ENCODE data around the gene KCNG3.

DNA sequence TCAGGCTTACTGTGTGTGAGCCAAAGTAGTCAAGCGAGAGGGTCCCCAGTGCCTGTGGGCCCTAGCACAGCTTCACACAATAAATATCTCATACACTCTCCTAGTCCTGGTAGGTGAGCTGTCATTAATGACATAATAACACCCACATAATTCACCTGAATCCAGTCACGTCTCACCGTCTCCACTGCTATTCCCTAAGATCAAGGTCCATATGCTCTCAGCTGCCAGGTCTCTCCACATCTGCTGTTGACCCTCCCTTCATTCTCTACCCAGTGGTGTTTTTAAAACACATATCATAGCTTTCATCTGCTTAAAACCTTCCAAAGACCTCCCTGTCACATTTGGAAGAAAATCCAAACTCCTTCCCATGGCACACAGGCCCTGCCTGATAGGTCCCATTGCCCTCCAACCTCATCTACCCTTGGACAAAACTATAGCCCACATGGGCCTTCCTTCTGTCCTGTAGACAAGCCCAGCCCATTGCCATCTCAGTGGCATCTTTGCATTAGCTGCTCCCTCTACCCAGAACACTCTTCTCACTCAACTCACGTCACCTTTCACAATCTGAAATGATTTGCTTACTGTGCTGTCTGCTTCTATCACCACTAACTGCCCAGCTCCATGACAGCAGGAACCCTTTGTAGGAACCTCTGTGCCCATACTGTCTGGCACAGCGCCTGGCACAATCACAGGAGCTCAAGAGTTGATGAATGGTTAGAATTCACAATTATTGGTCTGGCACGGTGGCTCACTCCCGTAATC, 7.5 kb downstream of the KCNG3 start:
- TF ChIP-seq, protein P1, sequence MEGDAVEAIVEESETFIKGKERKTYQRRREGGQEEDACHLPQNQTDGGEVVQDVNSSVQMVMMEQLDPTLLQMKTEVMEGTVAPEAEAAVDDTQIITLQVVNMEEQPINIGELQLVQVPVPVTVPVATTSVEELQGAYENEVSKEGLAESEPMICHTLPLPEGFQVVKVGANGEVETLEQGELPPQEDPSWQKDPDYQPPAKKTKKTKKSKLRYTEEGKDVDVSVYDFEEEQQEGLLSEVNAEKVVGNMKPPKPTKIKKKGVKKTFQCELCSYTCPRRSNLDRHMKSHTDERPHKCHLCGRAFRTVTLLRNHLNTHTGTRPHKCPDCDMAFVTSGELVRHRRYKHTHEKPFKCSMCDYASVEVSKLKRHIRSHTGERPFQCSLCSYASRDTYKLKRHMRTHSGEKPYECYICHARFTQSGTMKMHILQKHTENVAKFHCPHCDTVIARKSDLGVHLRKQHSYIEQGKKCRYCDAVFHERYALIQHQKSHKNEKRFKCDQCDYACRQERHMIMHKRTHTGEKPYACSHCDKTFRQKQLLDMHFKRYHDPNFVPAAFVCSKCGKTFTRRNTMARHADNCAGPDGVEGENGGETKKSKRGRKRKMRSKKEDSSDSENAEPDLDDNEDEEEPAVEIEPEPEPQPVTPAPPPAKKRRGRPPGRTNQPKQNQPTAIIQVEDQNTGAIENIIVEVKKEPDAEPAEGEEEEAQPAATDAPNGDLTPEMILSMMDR (IDR thresholded peaks at IDR 0.05), result no peak
- no peak for TF ChIP-seq SIN3A (IDR thresholded peaks at IDR 0.05; ENCODE audit: borderline replicate concordance, insufficient read depth, low read depth, low read length)
- no peak for TF ChIP-seq POLR2AphosphoS5 (IDR thresholded peaks at IDR 0.05; ENCODE audit: low read depth, low read length)
- TF ChIP-seq, protein P2, sequence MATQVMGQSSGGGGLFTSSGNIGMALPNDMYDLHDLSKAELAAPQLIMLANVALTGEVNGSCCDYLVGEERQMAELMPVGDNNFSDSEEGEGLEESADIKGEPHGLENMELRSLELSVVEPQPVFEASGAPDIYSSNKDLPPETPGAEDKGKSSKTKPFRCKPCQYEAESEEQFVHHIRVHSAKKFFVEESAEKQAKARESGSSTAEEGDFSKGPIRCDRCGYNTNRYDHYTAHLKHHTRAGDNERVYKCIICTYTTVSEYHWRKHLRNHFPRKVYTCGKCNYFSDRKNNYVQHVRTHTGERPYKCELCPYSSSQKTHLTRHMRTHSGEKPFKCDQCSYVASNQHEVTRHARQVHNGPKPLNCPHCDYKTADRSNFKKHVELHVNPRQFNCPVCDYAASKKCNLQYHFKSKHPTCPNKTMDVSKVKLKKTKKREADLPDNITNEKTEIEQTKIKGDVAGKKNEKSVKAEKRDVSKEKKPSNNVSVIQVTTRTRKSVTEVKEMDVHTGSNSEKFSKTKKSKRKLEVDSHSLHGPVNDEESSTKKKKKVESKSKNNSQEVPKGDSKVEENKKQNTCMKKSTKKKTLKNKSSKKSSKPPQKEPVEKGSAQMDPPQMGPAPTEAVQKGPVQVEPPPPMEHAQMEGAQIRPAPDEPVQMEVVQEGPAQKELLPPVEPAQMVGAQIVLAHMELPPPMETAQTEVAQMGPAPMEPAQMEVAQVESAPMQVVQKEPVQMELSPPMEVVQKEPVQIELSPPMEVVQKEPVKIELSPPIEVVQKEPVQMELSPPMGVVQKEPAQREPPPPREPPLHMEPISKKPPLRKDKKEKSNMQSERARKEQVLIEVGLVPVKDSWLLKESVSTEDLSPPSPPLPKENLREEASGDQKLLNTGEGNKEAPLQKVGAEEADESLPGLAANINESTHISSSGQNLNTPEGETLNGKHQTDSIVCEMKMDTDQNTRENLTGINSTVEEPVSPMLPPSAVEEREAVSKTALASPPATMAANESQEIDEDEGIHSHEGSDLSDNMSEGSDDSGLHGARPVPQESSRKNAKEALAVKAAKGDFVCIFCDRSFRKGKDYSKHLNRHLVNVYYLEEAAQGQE (IDR thresholded peaks at IDR 0.05; ENCODE audit: insufficient read depth in 1 of 2, low read depth in 2 of 2, low read length in 1 of 2), result no peak
- TF ChIP-seq TCF7L2 (IDR thresholded peaks at IDR 0.05; ENCODE audit: low read depth, low read length), result no peak
